Measurements from ENCODE around the gene CACNA1G.

DNA sequence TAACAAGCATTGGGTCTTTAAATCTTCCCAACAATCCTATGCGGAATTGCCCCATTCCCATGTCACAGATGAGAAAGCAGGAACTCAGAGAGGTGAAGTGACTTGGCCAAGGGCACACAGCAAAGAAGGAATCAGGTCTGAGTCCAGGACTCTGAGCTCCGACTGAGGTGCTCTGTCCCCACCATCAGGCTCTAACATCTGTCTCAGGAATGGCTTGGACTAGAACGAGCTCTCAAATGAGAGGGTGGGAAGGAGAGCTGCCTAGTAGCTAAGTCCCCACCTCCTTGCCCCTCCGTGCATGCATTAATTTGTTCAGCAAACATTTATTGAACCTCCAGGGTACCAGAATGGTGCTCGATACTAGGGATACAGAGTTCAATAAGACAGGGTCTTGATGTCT, 100.8 kb downstream of the CACNA1G start:
- TF ChIP-seq, protein P1, sequence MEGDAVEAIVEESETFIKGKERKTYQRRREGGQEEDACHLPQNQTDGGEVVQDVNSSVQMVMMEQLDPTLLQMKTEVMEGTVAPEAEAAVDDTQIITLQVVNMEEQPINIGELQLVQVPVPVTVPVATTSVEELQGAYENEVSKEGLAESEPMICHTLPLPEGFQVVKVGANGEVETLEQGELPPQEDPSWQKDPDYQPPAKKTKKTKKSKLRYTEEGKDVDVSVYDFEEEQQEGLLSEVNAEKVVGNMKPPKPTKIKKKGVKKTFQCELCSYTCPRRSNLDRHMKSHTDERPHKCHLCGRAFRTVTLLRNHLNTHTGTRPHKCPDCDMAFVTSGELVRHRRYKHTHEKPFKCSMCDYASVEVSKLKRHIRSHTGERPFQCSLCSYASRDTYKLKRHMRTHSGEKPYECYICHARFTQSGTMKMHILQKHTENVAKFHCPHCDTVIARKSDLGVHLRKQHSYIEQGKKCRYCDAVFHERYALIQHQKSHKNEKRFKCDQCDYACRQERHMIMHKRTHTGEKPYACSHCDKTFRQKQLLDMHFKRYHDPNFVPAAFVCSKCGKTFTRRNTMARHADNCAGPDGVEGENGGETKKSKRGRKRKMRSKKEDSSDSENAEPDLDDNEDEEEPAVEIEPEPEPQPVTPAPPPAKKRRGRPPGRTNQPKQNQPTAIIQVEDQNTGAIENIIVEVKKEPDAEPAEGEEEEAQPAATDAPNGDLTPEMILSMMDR (IDR thresholded peaks at IDR 0.05; ENCODE audit: poor library complexity), result no peak
- no peak for TF ChIP-seq EZH2 (IDR thresholded peaks at IDR 0.05; ENCODE audit: borderline replicate concordance)

Data from hepatocyte (in vitro differentiated cells).